Breast epithelium (tissue), 4 donors: Measurements from ENCODE around the gene SNPH. TPM values are rescaled to one million over a fixed set of nuclear protein-coding genes. Genes with fewer than 3 reads are reported as not detected.
"Not testable (repeated sequence)": the region's sequence is repeated elsewhere in the genome, so short reads cannot be mapped to it uniquely, and the experiment has no call there.

Source experiments
- DNase-seq, 2 donors: peaks; one replicate each; pipeline ENCODE4 v3.0.0-alpha.2; 2019; ENCODE audit warnings: low spot score in 2 of 2
- H3K27ac ChIP-seq, 2 donors: fragments of 200-600 bp; sonication (generic) in 1 of 2; one replicate each; pipeline ENCODE4 v1.5.1; 2016 to 2019; ENCODE audit warnings: mild to moderate bottlenecking in 1 of 2
- H3K27me3 ChIP-seq, 2 donors: fragments of 200-600 bp; sonication (generic) in 1 of 2; one replicate each; pipeline versions ENCODE4 v1.5.1 to v1.6.0; 2017 to 2019; ENCODE audit warnings: control low read depth in 1 of 2, mild to moderate bottlenecking in 1 of 2
- H3K36me3 ChIP-seq: fragments of 200-600 bp; one replicate; pipeline ENCODE4 v1.5.1; 2019
- H3K4me1 ChIP-seq, 2 donors: fragments of 200-600 bp; sonication (generic); one replicate each; pipeline ENCODE4 v1.5.1; 2016 to 2019; ENCODE audit warnings: control low read depth in 1 of 2
- H3K4me3 ChIP-seq, 3 donors: fragments of 200-600 bp; sonication (generic); 1 replicate in 2 of 3; 2 replicates in 1 of 3; pipeline ENCODE4 v1.5.1; 2016 to 2019; ENCODE audit warnings: mild to moderate bottlenecking in 3 of 3, moderate library complexity in 2 of 3
- H3K9me3 ChIP-seq, 2 donors: fragments of 200-600 bp; sonication (generic) in 1 of 2; one replicate each; pipeline ENCODE4 v1.5.1; 2016 to 2019; ENCODE audit warnings: control low read depth in 1 of 2
- POLR2A ChIP-seq: fragments of 450-650 bp; IDR thresholded peaks from one replicate; pipeline ENCODE4 v1.6.1; 2016; ENCODE audit warnings: antibody characterized with exemption, mild to moderate bottlenecking, moderate library complexity
- POLR2AphosphoS5 ChIP-seq, 3 donors: sonication (generic); formaldehyde crosslinking; IDR thresholded peaks; one replicate each; pipeline ENCODE4 v1.6.1; 2017; ENCODE audit warnings: antibody characterized with exemption in 3 of 3
- intact Hi-C: fragments of 100-400 bp; cut with DNase I; formaldehyde crosslinking; loops from one replicate; pipeline ENCODE4 v1.15.1; 2023; ENCODE audit warnings: low total_unique reads
- total RNA-seq, 3 donors: library from RNA; depleted of rRNA; stranded (reverse); fragments of >200 nt; gene quantifications; one replicate each; pipeline ENCODE4 v1.1.0, GENCODE V29; 2016
- TF ChIP-seq, protein P1 (sequence below), 3 donors: fragments of 450-650 bp; IDR thresholded peaks; one replicate each; pipeline ENCODE4 v1.5.1; 2016 to 2017; ENCODE audit warnings: antibody characterized with exemption in 3 of 3, mild to moderate bottlenecking in 3 of 3, moderate library complexity in 3 of 3

The SNPH gene, protein sequence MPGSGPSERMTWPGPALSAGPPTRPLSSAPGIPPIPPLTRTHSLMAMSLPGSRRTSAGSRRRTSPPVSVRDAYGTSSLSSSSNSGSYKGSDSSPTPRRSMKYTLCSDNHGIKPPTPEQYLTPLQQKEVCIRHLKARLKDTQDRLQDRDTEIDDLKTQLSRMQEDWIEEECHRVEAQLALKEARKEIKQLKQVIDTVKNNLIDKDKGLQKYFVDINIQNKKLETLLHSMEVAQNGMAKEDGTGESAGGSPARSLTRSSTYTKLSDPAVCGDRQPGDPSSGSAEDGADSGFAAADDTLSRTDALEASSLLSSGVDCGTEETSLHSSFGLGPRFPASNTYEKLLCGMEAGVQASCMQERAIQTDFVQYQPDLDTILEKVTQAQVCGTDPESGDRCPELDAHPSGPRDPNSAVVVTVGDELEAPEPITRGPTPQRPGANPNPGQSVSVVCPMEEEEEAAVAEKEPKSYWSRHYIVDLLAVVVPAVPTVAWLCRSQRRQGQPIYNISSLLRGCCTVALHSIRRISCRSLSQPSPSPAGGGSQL
- 1 to 10 TPM; 2.3 to 4.0 (median 3.5) TPM for total RNA-seq

DNA sequence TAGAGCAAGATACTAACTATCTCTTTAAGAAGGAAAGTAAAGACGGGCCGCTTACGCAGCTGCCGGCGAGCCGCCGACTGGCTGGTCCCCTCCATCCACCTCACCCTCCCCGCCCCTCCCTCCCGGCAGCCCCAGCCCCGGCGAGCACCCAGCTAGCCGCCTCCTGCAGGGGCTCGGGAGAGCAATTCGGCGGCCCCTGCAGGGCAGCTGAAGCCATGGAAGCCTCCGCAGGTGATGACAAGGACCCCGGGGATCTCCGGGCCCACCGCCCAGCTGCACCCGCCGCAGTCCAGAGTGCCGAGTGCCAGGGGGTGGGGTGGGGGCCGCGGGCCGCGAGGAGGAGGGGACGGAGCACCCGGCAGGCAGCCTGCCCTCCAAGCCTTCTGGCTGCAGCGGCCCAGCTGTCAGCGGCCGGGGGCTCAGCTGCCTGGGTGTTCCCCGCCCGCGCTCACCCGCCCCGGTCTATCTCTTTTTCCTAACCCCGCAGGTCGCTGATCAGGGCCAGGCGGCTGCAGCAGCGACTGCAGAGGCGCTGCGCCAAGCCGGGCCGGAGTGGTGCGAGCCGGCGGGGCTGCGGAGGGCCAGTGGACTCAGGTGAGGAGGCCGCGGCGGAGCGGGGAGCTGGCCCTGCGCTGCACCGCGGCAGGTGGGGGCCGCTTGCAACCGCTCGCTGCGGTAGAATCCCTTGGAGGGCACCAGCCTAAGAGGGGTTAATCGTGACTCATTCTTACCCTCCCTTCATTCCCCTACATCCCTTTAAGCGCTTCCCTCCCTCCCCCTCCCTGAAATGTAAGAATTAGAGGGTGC is at the start of gene SNPH:
Gene SNPH (plus strand): TSS at position 128 of the 807 bp plus-strand sequence. CDS start 29,946 bp downstream, outside the sequence.
- intact Hi-C loops, result no loop called here
- TF ChIP-seq POLR2A, result no peak
- TF ChIP-seq, protein P1, sequence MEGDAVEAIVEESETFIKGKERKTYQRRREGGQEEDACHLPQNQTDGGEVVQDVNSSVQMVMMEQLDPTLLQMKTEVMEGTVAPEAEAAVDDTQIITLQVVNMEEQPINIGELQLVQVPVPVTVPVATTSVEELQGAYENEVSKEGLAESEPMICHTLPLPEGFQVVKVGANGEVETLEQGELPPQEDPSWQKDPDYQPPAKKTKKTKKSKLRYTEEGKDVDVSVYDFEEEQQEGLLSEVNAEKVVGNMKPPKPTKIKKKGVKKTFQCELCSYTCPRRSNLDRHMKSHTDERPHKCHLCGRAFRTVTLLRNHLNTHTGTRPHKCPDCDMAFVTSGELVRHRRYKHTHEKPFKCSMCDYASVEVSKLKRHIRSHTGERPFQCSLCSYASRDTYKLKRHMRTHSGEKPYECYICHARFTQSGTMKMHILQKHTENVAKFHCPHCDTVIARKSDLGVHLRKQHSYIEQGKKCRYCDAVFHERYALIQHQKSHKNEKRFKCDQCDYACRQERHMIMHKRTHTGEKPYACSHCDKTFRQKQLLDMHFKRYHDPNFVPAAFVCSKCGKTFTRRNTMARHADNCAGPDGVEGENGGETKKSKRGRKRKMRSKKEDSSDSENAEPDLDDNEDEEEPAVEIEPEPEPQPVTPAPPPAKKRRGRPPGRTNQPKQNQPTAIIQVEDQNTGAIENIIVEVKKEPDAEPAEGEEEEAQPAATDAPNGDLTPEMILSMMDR (IDR thresholded peaks at IDR 0.05), result no peak
- no peaks in the 10 kb centered on the region for H3K36me3 ChIP-seq
- peak within 1 kb of the TSS; percentile 54 to 55 for H3K27ac ChIP-seq
- H3K4me1 ChIP-seq, result no peaks in the 10 kb centered on the region
- peak in 1 of 2 donors; percentile 38 for DNase-seq
- peak within 1 kb of the TSS; percentile 64 to 97 (median 82) for H3K4me3 ChIP-seq
- H3K9me3 ChIP-seq, result no peaks in the 10 kb centered on the region
- no peaks in the 10 kb centered on the region for H3K27me3 ChIP-seq

DNA sequence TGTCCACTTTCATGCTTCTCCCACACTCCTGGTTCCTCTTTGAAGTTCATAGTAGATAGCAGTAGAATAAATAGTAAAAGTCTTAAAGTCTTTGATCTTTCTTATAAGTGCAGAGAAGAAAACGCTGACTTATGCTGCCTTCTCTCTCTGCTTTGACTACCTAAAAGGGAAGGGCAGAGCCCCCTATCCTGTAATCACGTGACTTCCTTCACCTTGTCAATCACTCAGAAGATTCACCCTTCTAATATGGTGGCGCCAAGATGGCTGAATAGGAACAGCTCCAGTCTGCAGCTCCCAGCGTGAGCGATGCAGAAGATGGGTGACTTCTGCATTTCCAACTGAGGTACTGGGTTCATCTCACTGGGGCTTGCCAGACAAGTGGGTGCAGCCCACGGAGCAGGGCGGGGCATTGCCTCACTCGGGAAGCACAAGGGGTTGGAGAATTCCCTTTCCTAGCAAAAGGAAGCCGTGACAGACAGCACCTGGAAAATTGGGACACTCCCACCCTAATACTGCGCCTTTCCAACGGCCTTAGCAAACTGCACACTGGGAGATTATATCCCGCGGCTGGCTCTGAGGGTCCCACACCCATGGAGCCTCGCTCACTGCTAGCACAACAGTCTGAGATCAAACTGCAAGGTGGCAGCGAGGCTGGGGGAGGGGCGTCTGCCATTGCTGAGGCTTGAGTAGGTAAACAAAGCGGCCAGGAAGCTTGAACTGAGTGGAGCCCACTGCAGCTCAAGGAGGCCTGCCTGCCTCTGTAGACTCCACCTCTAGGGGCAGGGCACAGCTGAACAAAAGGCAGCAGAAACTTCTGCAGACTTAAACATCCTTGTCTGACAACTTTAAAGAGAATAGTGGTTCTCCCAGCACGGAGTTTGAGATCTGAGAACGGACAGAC is 49.3 kb upstream of the SNPH start:
- H3K27me3 ChIP-seq, result peaks cover 0 to 10% of the 10 kb centered on the region in 2 donors
- H3K9me3 ChIP-seq, H3K36me3 ChIP-seq, H3K4me1 ChIP-seq, intact Hi-C loops, H3K4me3 ChIP-seq, H3K27ac ChIP-seq, DNase-seq: not testable (repeated sequence)

DNA sequence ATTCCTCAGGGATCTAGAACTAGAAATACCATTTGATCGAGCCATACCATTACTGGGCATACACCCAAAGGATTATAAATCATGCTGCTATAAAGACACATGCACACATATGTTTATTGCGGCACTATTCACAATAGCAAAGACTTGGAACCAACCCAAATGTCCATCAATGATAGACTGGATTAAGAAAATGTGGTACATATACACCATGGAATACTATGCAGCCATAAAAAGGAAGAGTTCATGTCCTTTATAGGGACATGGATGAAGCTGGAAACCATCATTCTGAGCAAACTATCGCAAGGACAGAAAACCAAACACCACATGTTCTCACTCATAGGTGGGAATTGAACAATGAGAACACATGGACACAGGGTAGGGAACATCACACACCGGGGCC is 43.3 kb upstream of the SNPH start:
- DNase-seq, H3K4me1 ChIP-seq, H3K36me3 ChIP-seq, H3K27ac ChIP-seq, H3K4me3 ChIP-seq, H3K9me3 ChIP-seq, intact Hi-C loops: not testable (repeated sequence)
- peaks cover 0 to 13% of the 10 kb centered on the region in 2 donors for H3K27me3 ChIP-seq

DNA sequence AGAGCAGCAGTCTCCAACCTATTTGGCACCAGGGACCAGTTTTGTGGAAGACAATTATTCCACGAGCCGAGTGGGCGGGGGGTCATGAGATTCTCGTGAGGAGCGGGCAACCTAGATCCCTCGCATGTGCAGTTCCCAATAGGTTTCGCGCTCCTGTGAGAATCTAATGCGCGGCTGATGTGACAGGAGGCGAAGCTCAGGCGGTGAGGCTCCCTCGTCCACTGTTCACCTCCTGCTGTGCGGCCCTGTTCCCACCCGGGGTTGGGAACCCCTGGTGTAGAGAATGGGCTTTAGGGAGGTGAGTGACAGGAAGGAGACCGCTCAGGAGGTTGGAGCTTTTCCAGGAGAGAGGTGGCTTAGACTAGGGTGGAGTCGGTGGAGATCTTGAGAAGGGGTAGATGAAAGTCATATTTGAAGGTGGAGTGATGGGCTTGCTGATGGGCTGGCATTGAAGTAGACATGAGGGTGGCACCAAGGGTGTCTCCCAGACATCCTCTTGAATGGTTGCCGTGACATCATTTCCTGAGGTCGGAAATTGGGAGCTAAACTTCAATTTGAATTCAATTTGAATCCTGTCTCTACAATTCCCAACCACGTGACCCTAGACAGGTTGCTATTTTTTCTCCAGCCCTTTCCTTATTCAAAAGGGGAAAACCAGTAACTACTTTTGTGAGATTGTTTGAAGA is 41.7 kb upstream of the SNPH start:
- TF ChIP-seq, protein P1 (IDR thresholded peaks at IDR 0.05), result no peak
- TF ChIP-seq POLR2AphosphoS5 (IDR thresholded peaks at IDR 0.05) (no peak), POLR2A (no peak)
- H3K4me3 ChIP-seq, result no peak overlapping the region
- H3K36me3 ChIP-seq, result no peaks in the 10 kb centered on the region
- no peak overlapping the region for H3K27ac ChIP-seq
- no peaks in the 10 kb centered on the region for H3K4me1 ChIP-seq
- peaks cover 0 to 28% of the 10 kb centered on the region in 2 donors for H3K27me3 ChIP-seq
- DNase-seq, result no peak
- intact Hi-C loops, result no loop called here
- peaks cover 0 to 6% of the 10 kb centered on the region in 2 donors for H3K9me3 ChIP-seq

DNA sequence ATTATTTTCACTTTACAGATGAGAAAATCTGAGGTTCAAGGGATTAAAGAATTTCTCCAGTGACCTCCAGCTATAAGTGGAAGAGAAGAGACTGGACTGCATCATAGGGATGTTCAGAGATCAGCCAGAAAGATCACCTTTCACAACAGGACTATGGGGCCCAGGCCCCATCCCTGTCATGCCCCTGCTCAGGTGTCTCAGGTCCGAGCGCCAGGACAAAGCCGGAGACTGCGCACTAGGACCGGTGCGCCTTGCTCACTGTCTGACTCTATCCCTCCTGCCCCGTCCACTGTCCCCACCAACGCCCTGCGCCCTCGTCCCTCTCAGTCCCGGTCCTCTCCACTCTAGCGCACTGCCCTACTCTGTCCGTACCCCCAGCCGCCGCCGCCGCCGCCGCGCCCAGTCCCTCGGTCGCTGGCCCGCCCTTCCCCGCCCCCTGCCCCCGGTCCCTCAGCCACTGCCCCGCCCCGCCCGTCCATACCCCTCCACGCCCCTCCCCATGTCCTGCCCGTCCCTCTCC is 40.8 kb upstream of the SNPH start:
- Histone ChIP-seq H3K4me1 (no peaks in the 10 kb centered on the region), H3K36me3 (no peaks in the 10 kb centered on the region), H3K27ac (peak overlapping the region in 1 of 2 donors; percentile 50), H3K27me3 (peaks cover 0 to 30% of the 10 kb centered on the region in 2 donors), H3K9me3 (peaks cover 0 to 6% of the 10 kb centered on the region in 2 donors), H3K4me3 (peak overlapping the region; percentile 24 to 68 (median 66))
- intact Hi-C loops, result no loop called here
- peak in 1 of 2 donors; percentile 32 for DNase-seq
- TF ChIP-seq POLR2A (no peak), POLR2AphosphoS5 (IDR thresholded peaks at IDR 0.05) (no peak)
- TF ChIP-seq, protein P1 (IDR thresholded peaks at IDR 0.05), result no peak
